ENCODE data around the gene RELN.

RELN gene

DNA sequence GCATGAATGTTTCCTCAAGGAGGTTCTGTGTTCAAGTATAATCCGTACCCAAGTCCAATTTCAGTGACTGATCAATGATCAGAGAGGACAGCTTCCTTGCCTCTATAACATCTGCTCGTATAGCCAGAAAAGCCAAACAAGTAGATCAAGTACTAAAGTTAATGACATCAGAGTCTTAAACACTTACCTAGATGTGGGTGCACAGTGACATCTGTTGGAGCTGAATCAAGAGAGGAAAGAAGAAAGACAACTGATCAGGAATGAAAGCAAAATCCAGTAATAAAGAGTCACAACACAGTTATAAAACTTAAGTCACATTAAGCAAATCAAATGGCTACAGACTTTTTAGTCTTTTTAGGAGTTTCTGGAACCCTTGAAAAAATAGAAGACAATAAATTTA is 236.5 kb downstream of the RELN start:
- no peaks in the 10 kb centered on the region for H3K27me3 ChIP-seq (ENCODE audit: control insufficient read depth, insufficient read depth, low read length)
- no peaks in the 10 kb centered on the region for H3K9me3 ChIP-seq (ENCODE audit: control insufficient read depth, low read length)
- H3K4me3 ChIP-seq (ENCODE audit: low read length): no peak overlapping the region
- no peak overlapping the region for H3K9ac ChIP-seq (ENCODE audit: low read length)
- no peaks in the 10 kb centered on the region for H3K36me3 ChIP-seq (ENCODE audit: control insufficient read depth, insufficient read depth, low read length)
- no peaks in the 10 kb centered on the region for H3K4me1 ChIP-seq (ENCODE audit: control insufficient read depth, insufficient read depth, low read length)

DNA sequence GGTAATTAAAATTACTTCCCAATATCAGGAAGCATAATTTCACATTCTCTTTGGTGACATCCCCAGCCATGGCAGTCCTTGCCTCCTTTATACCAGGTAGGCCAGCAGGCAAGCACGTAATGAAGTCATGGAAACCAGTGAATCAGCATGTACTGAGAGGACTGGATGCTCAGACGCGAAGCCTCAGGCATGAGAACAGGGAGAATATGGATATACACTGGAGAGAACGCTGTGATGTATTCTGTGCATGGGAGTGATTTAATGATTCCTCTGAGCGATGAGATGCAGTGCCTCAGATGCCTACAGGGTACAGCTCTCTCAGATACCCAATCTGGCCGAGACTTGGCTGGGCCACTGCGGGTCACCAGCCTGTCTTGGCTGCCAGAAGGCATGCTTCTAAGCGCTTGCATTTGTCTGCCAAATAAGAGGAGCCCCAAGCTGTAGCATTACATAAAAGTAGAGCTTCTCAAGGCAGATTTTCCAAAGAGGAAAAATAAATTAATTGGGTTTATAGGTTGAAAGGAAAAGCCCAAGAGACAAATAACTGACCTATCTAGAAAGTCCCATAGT is 238.1 kb downstream of the RELN start:
- Histone ChIP-seq H3K9me3 (ENCODE audit: control insufficient read depth, low read length) (no peaks in the 10 kb centered on the region), H3K4me3 (ENCODE audit: low read length) (no peak overlapping the region), H3K9ac (ENCODE audit: low read length) (no peak overlapping the region), H3K27me3 (ENCODE audit: control insufficient read depth, insufficient read depth, low read length) (no peaks in the 10 kb centered on the region), H3K36me3 (ENCODE audit: control insufficient read depth, insufficient read depth, low read length) (no peaks in the 10 kb centered on the region), H3K4me1 (ENCODE audit: control insufficient read depth, insufficient read depth, low read length) (no peaks in the 10 kb centered on the region)

DNA sequence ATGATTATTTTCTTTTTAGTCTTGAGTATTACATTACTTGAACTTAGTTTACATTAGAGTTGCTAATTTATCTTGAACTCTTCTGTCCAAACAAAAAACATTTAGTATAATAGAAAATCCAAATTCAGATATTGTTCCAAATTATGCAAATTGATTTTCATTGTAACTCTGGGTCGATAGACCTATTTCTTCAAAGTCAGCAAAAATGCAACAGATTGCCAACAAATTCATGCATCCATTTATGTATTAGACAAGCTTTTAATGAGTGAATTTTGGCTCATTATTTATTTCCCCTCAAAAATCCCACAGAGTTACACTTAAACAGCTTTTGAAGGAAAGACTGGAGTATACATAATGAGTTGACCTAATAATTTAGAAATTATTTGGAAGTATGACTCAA is 240.8 kb downstream of the RELN start:
- H3K9ac ChIP-seq (ENCODE audit: low read length): no peak overlapping the region

DNA sequence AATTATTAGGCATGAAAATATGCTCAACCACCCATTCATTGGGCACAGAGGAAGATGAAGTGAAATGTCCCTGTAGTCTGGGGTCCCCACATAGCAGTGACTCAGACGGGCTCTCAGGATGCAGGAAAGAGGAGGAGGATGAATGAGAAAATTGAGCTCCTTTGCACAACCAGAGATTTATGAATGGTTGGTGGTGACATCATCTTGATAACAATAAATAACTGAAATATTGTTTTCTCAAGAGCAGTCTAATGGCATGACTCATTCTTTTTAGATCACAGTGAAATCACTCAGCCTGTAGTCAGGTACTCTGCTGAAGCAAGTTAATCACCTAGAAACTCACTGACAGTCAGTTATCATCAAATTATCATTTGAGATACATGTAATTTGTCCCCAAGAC is 254.1 kb downstream of the RELN start:
- H3K4me3 ChIP-seq (ENCODE audit: low read length): no peak overlapping the region

More for the DNA sequence above, 240.8 kb downstream of the RELN start:
- Histone ChIP-seq H3K4me1 (ENCODE audit: control insufficient read depth, insufficient read depth, low read length) (no peaks in the 10 kb centered on the region), H3K36me3 (ENCODE audit: control insufficient read depth, insufficient read depth, low read length) (no peaks in the 10 kb centered on the region), H3K27me3 (ENCODE audit: control insufficient read depth, insufficient read depth, low read length) (no peaks in the 10 kb centered on the region), H3K4me3 (ENCODE audit: low read length) (no peak overlapping the region), H3K9me3 (ENCODE audit: control insufficient read depth, low read length) (no peaks in the 10 kb centered on the region)

DNA sequence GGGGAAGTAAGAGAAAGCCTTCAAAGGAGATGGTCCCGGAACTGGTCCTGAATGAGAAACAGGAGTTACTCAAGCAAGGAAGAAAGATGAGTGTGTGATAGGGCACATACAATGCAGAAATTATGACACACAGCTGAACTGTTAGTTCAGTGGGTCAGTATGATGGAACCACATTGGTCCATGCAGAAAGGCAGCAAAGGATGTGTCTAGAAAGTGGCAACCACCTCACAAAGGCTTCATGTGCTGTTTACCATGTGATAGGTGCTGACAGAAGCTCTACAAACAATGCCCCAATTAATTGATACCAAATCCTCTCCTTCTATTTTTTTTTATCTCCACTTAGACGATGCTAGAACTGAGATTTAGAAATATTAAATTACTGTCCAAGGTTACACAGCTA is 258.3 kb downstream of the RELN start:
- no peaks in the 10 kb centered on the region for H3K4me1 ChIP-seq (ENCODE audit: control insufficient read depth, insufficient read depth, low read length)
- no peaks in the 10 kb centered on the region for H3K27me3 ChIP-seq (ENCODE audit: control insufficient read depth, insufficient read depth, low read length)
- no peak overlapping the region for H3K4me3 ChIP-seq (ENCODE audit: low read length)
- no peaks in the 10 kb centered on the region for H3K36me3 ChIP-seq (ENCODE audit: control insufficient read depth, insufficient read depth, low read length)
- no peaks in the 10 kb centered on the region for H3K9me3 ChIP-seq (ENCODE audit: control insufficient read depth, low read length)
- H3K9ac ChIP-seq (ENCODE audit: low read length): no peak overlapping the region

More for the DNA sequence above, 254.1 kb downstream of the RELN start:
- Histone ChIP-seq H3K36me3 (ENCODE audit: control insufficient read depth, insufficient read depth, low read length) (no peaks in the 10 kb centered on the region), H3K4me1 (ENCODE audit: control insufficient read depth, insufficient read depth, low read length) (no peaks in the 10 kb centered on the region), H3K9ac (ENCODE audit: low read length) (no peak overlapping the region), H3K27me3 (ENCODE audit: control insufficient read depth, insufficient read depth, low read length) (no peaks in the 10 kb centered on the region), H3K9me3 (ENCODE audit: control insufficient read depth, low read length) (no peaks in the 10 kb centered on the region)

DNA sequence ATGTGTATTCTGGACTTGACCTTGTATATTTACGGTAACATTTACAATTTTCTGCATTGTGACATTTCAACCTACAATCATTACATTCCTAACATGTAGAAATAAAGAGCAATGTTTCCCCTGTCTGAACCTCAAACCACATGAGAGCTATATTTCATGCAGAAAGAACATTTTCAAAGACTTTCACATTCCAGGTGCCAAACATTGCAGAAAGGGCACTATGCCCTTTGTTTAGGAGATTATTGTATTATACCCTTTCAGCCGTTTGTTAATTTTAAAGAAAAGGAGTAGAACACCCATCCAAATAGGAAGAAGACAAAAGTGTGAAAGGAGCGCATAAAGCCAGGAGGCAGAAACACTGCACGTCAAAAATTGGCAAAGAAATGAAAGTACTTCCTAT is 260.4 kb downstream of the RELN start:
- Histone ChIP-seq H3K27me3 (ENCODE audit: control insufficient read depth, insufficient read depth, low read length) (no peaks in the 10 kb centered on the region), H3K9me3 (ENCODE audit: control insufficient read depth, low read length) (no peaks in the 10 kb centered on the region), H3K36me3 (ENCODE audit: control insufficient read depth, insufficient read depth, low read length) (no peaks in the 10 kb centered on the region), H3K4me1 (ENCODE audit: control insufficient read depth, insufficient read depth, low read length) (no peaks in the 10 kb centered on the region), H3K9ac (ENCODE audit: low read length) (no peak overlapping the region), H3K4me3 (ENCODE audit: low read length) (no peak overlapping the region)

DNA sequence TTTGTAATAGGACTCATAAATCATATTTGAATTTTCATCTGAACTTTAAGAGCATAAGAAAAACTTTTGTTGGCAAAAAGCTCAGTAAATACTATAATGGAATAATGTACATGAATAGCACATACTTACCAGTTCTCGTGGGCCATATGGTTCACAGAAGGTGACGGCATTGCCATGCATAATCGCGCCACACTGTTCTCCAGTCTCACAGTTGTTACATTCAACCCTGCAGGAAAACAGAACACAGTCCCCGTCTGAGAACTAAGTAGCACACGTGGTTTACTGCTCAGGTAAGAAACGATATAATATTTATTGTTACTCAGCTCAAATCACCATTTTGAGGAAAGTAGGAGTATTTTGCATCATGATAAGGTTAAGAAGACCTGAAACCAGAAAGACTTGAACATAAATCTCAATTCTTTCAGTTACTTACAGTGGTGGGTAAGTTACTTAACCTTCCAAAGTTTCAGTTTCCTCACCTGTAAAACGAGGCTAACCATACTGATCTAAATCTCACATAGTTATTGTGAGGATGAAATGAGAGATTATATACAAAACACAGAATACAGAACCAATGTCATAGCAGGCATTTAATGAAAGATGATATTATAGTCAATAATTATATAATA is 261.4 kb downstream of the RELN start:
- Histone ChIP-seq H3K9me3 (ENCODE audit: control insufficient read depth, low read length) (no peaks in the 10 kb centered on the region), H3K9ac (ENCODE audit: low read length) (no peak overlapping the region), H3K36me3 (ENCODE audit: control insufficient read depth, insufficient read depth, low read length) (no peaks in the 10 kb centered on the region)

DNA sequence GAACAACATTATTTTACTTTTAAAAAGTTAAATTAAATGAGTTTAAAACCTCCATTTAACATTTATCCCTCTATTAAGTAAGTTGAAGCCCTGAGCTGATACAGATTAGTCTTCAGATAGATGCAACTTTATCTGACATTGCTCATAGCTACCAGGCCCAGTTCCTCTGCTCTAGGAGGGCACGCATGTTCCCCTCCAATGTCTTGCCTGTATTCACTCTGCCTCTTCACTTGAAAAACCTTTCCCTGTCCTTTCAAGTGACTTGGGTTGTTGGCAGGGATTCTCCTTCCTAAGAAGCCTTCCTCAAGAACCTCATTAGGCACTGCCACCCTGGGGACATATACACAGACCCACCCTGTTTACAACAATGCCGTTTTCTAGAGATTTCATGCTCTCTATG is 270.4 kb downstream of the RELN start:
- Histone ChIP-seq H3K4me3 (ENCODE audit: low read length) (no peak overlapping the region), H3K9me3 (ENCODE audit: control insufficient read depth, low read length) (no peaks in the 10 kb centered on the region), H3K27me3 (ENCODE audit: control insufficient read depth, insufficient read depth, low read length) (no peaks in the 10 kb centered on the region), H3K4me1 (ENCODE audit: control insufficient read depth, insufficient read depth, low read length) (no peaks in the 10 kb centered on the region), H3K9ac (ENCODE audit: low read length) (no peak overlapping the region), H3K36me3 (ENCODE audit: control insufficient read depth, insufficient read depth, low read length) (no peaks in the 10 kb centered on the region)

More for the DNA sequence above, 261.4 kb downstream of the RELN start:
- no peaks in the 10 kb centered on the region for H3K27me3 ChIP-seq (ENCODE audit: control insufficient read depth, insufficient read depth, low read length)
- H3K4me3 ChIP-seq (ENCODE audit: low read length): no peak overlapping the region
- H3K4me1 ChIP-seq (ENCODE audit: control insufficient read depth, insufficient read depth, low read length): no peaks in the 10 kb centered on the region

DNA sequence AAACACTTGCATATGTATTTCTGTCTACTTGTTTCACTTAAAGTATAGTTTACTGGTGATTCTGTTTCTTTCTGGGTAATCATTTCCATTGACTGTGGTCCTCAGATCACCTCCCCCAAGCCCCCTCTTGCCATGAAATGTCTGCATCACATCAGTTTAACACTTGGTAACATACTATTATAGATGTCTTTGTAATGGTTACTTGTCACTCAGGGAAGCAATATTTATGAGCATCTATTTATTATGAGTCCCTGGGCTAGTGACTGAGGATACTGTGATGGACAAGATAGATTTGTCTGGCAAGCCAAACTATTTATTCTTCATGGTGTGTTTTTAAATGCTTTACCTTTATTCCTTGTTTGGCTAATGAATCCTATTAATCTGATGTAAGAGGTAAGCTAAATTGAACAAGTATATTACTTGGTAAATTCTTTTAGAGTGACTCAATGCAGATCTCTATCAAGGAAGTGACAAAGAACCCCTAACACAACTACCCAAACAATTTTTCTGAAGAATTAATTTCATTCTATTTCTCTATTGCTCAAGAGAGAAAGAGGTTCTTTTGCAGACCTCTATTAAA is 270.9 kb downstream of the RELN start:
- Histone ChIP-seq H3K9me3 (ENCODE audit: control insufficient read depth, low read length) (no peaks in the 10 kb centered on the region), H3K4me1 (ENCODE audit: control insufficient read depth, insufficient read depth, low read length) (no peaks in the 10 kb centered on the region), H3K36me3 (ENCODE audit: control insufficient read depth, insufficient read depth, low read length) (no peaks in the 10 kb centered on the region), H3K4me3 (ENCODE audit: low read length) (no peak overlapping the region), H3K27me3 (ENCODE audit: control insufficient read depth, insufficient read depth, low read length) (no peaks in the 10 kb centered on the region), H3K9ac (ENCODE audit: low read length) (no peak overlapping the region)

DNA sequence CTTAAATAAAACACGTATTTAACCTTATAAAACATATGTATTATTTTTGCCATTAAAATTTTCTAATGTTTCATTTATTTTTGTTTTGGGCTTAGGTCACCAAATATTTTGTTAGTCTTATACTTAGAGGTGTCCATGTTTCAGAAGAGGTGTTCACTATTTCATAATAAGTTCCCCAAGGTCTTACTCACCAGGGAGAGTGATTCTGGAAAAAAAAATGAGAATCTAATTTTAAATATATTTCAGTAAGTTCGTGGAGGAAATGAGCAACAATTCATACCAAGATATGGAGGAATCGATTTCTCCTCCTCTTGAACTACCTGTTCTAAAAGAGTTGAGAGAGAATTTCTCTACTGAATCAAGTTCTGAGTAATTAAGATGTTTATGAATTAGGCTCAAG is 271.9 kb downstream of the RELN start:
- Histone ChIP-seq H3K9me3 (ENCODE audit: control insufficient read depth, low read length) (no peaks in the 10 kb centered on the region), H3K36me3 (ENCODE audit: control insufficient read depth, insufficient read depth, low read length) (no peaks in the 10 kb centered on the region), H3K4me1 (ENCODE audit: control insufficient read depth, insufficient read depth, low read length) (no peaks in the 10 kb centered on the region), H3K4me3 (ENCODE audit: low read length) (no peak overlapping the region), H3K9ac (ENCODE audit: low read length) (no peak overlapping the region), H3K27me3 (ENCODE audit: control insufficient read depth, insufficient read depth, low read length) (no peaks in the 10 kb centered on the region)

DNA sequence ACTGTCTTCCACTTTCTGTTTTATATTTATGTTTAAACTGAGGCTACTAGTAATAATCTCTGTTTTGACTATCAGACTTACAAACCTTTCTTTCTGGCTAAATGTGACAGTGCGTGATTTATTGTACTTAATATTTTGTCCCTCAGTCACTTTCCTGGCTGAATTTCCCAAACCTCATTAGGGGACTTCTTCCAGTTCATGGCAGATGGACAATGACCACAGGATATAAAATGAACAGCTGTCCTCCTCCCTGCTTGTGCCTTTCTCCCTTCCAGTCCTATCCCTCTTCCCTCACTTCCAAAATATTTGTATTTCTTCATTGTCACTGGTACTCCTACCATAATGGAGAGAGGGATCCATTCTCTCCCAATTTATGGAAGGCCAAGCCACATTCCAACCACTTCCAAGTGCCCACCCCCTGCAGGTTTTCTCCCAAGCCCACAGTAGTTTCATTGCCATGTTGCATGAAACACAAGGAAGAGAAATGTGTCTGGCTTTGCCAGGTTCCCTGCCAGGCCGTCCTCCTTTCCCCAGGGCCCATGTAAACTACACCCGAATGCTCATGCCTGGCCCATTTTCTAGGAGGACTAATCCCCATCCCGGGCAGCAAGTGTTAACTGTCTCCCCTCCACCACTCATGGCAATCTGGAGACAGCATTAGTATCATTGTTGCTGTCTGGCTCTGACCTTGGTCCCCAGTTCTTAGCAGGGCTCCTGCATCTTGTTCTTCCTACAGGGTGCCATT is 273.9 kb downstream of the RELN start:
- no peaks in the 10 kb centered on the region for H3K36me3 ChIP-seq (ENCODE audit: control insufficient read depth, insufficient read depth, low read length)
- no peak overlapping the region for H3K9ac ChIP-seq (ENCODE audit: low read length)
- no peak overlapping the region for H3K4me3 ChIP-seq (ENCODE audit: low read length)
- no peaks in the 10 kb centered on the region for H3K4me1 ChIP-seq (ENCODE audit: control insufficient read depth, insufficient read depth, low read length)
- no peaks in the 10 kb centered on the region for H3K27me3 ChIP-seq (ENCODE audit: control insufficient read depth, insufficient read depth, low read length)
- no peaks in the 10 kb centered on the region for H3K9me3 ChIP-seq (ENCODE audit: control insufficient read depth, low read length)

DNA sequence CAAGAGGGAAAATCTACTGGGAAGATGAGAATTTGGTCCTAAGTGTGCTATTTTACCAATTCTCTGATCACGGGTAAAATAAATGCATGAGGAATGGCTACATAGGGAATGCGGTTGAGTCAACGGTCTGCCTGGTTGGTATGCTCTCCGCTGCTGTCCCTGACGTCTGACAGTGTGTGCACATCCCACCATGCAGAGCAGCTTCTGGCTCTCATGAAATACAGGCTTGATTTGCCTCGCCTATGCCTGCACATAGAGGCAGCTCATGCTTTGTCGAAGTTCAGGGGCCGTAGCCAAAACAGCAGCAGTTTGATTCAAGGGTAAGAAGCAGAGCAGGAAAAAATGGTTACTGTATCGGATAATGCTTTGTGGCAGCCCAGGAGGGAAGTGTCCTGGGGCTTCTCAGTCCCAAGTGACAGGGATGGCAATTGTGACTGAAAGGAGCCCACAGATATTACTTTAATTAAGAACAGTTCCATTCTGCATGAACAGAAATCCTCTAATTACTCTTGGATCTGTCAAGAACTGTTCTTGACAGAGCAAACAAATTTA is 275.0 kb downstream of the RELN start:
- H3K9ac ChIP-seq (ENCODE audit: low read length): no peak overlapping the region
- no peaks in the 10 kb centered on the region for H3K27me3 ChIP-seq (ENCODE audit: control insufficient read depth, insufficient read depth, low read length)
- no peaks in the 10 kb centered on the region for H3K4me1 ChIP-seq (ENCODE audit: control insufficient read depth, insufficient read depth, low read length)
- no peaks in the 10 kb centered on the region for H3K36me3 ChIP-seq (ENCODE audit: control insufficient read depth, insufficient read depth, low read length)
- H3K9me3 ChIP-seq (ENCODE audit: control insufficient read depth, low read length): no peaks in the 10 kb centered on the region
- no peak overlapping the region for H3K4me3 ChIP-seq (ENCODE audit: low read length)

All from mucosa of stomach (tissue), 1 donor.